ENCODE measurements around the gene DRC3. TPM values are rescaled to one million over a fixed set of nuclear protein-coding genes. Genes with fewer than 3 reads are reported as not detected.
"Not testable (repeated sequence)": the region's sequence is repeated elsewhere in the genome, so short reads cannot be mapped to it uniquely, and the experiment has no call there.

The DRC3 gene
- total and polyA plus RNA-seq, 7 donors: 0.39 to 1.8 (median 0.69) TPM

DNA sequence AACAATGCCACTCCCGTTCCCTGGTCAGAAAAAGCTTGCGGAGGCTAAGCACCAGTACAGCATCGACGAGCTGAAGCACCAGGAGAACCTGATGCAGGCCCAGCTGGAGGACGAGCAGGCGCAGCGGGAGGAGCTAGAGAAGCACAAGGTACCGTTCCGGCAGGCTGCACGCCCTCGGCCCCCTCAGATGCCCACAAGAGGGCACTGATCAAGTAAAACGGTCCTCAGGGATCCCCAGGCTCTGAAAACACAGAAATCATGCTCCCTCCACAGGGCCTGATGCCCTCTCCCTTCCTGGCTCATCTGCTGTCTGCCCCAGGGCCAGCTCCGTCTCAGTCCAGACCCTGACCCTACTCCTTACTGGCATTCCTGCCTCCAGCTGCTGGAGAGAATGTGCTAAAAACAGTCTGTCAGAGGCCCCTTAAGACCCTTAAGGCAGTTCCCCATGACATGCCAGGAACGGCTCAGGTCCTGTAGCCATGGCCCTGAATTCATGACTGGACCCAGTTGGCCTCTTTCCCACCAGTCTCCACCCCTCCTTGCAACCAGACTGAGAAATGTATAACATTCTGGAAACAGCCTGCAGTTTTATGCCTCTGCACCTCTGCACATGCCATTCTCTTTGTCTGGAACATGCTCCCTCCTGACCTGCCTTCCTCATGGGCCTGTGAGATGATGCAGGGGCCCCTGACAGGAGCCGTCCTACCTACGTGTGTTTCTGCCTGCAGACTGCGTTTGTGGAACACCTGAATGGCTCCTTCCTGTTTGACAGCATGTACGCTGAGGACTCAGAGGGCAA, 21.8 kb downstream of the DRC3 start:
- no peak overlapping the region for H3K4me3 ChIP-seq
- ATAC-seq: peak in 3 of 4 donors; percentile 29 to 49 (median 47)
- TF ChIP-seq, protein P1, sequence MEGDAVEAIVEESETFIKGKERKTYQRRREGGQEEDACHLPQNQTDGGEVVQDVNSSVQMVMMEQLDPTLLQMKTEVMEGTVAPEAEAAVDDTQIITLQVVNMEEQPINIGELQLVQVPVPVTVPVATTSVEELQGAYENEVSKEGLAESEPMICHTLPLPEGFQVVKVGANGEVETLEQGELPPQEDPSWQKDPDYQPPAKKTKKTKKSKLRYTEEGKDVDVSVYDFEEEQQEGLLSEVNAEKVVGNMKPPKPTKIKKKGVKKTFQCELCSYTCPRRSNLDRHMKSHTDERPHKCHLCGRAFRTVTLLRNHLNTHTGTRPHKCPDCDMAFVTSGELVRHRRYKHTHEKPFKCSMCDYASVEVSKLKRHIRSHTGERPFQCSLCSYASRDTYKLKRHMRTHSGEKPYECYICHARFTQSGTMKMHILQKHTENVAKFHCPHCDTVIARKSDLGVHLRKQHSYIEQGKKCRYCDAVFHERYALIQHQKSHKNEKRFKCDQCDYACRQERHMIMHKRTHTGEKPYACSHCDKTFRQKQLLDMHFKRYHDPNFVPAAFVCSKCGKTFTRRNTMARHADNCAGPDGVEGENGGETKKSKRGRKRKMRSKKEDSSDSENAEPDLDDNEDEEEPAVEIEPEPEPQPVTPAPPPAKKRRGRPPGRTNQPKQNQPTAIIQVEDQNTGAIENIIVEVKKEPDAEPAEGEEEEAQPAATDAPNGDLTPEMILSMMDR (IDR thresholded peaks at IDR 0.05): peak; percentile 16
- intact Hi-C loops (cut with DNase I): loop anchor here in 1 of 2 donors (5.0 kb wide), 1 partner anchor 38 kb away; no protein-coding TSS in a partner anchor
- no peaks in the 10 kb centered on the region for H3K27me3 ChIP-seq (ENCODE audit: insufficient read depth in 3 of 3, low read length in 2 of 3)
- H3K4me1 ChIP-seq: peaks cover 21% of the 10 kb centered on the region
- no peak overlapping the region for H3K27ac ChIP-seq
- H3K9me3 ChIP-seq: no peaks in the 10 kb centered on the region
- no peaks in the 10 kb centered on the region for H3K36me3 ChIP-seq (ENCODE audit: insufficient read depth in 1 of 2, low read depth in 1 of 2)
- peak in 1 of 2 donors; percentile 29 for DNase-seq
- WGBS, 3 donors: 72 to 78% (median 76%) methylated on average over 17 to 18 of the region's 18 CpGs

DNA sequence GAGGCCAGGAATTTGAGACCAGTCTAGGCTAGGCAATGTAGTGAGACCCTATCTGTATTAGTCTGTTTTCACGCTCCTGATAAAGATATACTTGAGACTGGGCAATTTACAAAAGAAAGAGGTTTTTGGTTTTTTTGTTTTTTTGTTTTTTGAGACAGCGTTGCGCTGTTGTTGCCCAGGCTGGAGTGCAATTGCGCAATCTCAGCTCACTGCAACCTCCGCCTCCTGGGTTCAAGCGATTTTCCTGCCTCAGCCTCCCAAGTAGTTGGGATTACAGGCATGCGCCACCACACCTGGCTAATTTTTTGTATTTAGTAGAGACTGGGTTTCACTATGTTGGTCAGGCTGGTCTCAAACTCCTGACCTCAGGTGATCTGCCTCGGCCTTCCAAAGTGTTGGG, 23.2 kb downstream of the DRC3 start:
- intact Hi-C loops (cut with DNase I); ATAC-seq: not testable (repeated sequence)
- WGBS, 3 donors: 96 to 97% (median 96%) methylated on average over 8 of the region's 8 CpGs

DNA sequence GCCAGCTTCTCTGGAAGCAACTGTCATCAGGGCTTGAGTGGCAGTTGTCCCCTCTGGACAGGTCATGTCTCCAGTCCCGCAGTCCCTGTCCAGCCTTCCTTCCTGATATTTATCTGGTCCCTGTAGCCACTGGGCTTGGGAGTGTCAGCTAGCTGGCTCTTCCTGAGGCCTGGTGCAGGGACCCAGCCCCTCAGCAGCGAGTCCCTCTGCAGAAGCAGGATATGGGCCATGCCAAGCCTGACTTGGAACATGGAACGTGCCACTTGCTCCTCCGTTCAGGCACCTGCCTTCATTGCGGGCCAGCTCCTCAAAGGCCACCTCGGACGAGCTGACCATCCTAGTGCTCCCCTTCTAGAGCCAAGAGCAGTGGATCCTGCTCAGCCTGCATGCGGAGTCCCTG, 26.3 kb downstream of the DRC3 start:
- H3K27me3 ChIP-seq (ENCODE audit: insufficient read depth in 3 of 3, low read length in 2 of 3): no peaks in the 10 kb centered on the region
- intact Hi-C loops (cut with DNase I): no loop called here
- peaks cover 1% of the 10 kb centered on the region for H3K4me1 ChIP-seq
- DNase-seq (peak in 1 of 2 donors; percentile 22), ATAC-seq (no peak)
- TF ChIP-seq, protein P1 (IDR thresholded peaks at IDR 0.05): no peak
- no peaks in the 10 kb centered on the region for H3K36me3 ChIP-seq (ENCODE audit: insufficient read depth in 1 of 2, low read depth in 1 of 2)
- no peaks in the 10 kb centered on the region for H3K9me3 ChIP-seq
- 72 to 90% (median 81%) methylated on average over 8 of the region's 8 CpGs for WGBS, 3 donors
- H3K27ac ChIP-seq: no peak overlapping the region
- H3K4me3 ChIP-seq: no peak overlapping the region

More for the DNA sequence above, 23.2 kb downstream of the DRC3 start:
- not testable (repeated sequence) for H3K36me3 ChIP-seq (ENCODE audit: insufficient read depth in 1 of 2, low read depth in 1 of 2); DNase-seq; H3K27me3 ChIP-seq (ENCODE audit: insufficient read depth in 3 of 3, low read length in 2 of 3); H3K9me3 ChIP-seq; H3K4me3 ChIP-seq; H3K27ac ChIP-seq
- peaks cover 13% of the 10 kb centered on the region for H3K4me1 ChIP-seq

DNA sequence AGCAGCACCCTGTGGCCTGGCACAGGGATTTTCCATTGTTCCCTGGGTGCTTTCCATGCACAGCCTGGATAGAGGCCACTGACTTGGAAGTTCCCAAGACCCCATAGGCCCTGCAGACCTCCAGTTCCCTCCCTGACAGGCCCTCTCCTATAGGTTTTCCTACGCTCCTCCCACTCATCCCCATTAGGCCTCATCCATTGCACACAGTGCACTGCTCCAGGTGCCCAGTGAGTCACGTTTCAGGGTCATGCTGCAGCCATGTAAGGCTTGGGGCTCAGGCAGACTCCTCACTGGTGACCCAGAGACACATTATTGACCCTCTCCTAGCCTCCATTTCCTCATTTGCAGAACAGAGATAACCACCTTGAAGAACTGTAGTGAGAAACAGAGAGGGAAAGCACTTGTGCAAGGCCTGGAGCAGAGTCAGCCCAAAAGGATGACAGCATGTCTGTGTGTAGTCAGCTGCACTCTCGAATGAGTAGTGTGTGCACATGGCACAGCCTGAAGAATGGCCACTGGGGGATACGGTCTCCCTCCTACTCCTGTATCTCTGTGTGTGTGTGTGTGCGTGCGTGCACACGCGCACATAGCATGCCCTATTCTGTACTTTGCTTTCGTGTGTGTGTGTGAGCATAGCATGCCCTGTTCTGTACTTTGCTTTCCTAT, 26.8 kb downstream of the DRC3 start:
- TF ChIP-seq, protein P1 (IDR thresholded peaks at IDR 0.05): no peak

DNA sequence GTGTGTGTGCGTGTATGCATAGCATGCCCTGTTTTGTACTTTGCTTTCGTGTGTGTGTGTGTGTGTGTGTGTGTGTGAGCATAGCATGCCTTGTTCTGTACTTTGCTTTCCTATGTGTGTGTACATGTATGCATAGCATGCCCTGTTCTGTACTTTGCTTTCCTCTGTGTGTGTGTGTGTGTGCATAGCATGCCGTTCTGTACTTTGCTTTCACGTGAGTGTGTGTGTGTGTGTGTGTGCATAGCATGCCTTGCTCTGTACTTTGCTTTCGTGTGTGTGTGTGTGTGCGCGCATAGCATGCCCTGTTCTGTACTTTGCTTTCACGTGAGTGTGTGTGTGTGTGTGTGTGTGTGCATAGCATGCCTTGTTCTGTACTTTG, 27.4 kb downstream of the DRC3 start:
- no peaks in the 10 kb centered on the region for H3K36me3 ChIP-seq (ENCODE audit: insufficient read depth in 1 of 2, low read depth in 1 of 2)
- DNase-seq: no peak
- no peak for ATAC-seq
- WGBS, 3 donors: 82 to 84% (median 82%) methylated on average over 8 of the region's 8 CpGs
- H3K4me1 ChIP-seq: peaks cover 8% of the 10 kb centered on the region
- intact Hi-C loops (cut with DNase I): no loop called here
- H3K27me3 ChIP-seq (ENCODE audit: insufficient read depth in 3 of 3, low read length in 2 of 3): no peaks in the 10 kb centered on the region
- no peak overlapping the region for H3K27ac ChIP-seq
- H3K4me3 ChIP-seq: no peak overlapping the region
- TF ChIP-seq, protein P1 (IDR thresholded peaks at IDR 0.05): no peak
- H3K9me3 ChIP-seq: no peaks in the 10 kb centered on the region

More for the DNA sequence above, 26.8 kb downstream of the DRC3 start:
- 81 to 88% (median 84%) methylated on average over 9 of the region's 9 CpGs for WGBS, 3 donors
- H3K4me3 ChIP-seq: no peak overlapping the region
- H3K4me1 ChIP-seq: peaks cover 3% of the 10 kb centered on the region
- intact Hi-C loops (cut with DNase I): no loop called here
- ATAC-seq (no peak), DNase-seq (peak in 1 of 2 donors; percentile 14)
- no peak overlapping the region for H3K27ac ChIP-seq
- H3K36me3 ChIP-seq (ENCODE audit: insufficient read depth in 1 of 2, low read depth in 1 of 2): no peaks in the 10 kb centered on the region
- no peaks in the 10 kb centered on the region for H3K9me3 ChIP-seq
- no peaks in the 10 kb centered on the region for H3K27me3 ChIP-seq (ENCODE audit: insufficient read depth in 3 of 3, low read length in 2 of 3)
